ENCODE data around the gene HNRNPL. TPM values are rescaled to one million over a fixed set of nuclear protein-coding genes. Genes with fewer than 3 reads are reported as not detected.

HNRNPL gene
- total and polyA plus RNA-seq, 2 donors (not counting 1 experiment from before 2014, with no cell fraction given), result 292 to 418 TPM

- no peaks in the 10 kb centered on the region for H3K9me3 ChIP-seq (ENCODE audit: control extremely low read depth in 1 of 3, control insufficient read depth in 2 of 3, insufficient read depth in 1 of 3, low read length in 2 of 3)
- no CpG with 5 or more reads among the region's 5 CpGs for WGBS (ENCODE audit: insufficient coverage)
- intact Hi-C loops (cut with micrococcal nuclease), result loop anchor here (10.0 kb wide), 1 partner anchor 59 kb away; no protein-coding TSS in a partner anchor
- TF ChIP-seq EZH2 (IDR thresholded peaks at IDR 0.05; ENCODE audit: borderline replicate concordance, insufficient read depth, low read depth, low read length, poor library complexity, severe bottlenecking), result no peak
- TF ChIP-seq CTCF (IDR thresholded peaks at IDR 0.05), result no peak
- H3K27me3 ChIP-seq (replicated peaks in 1 of 4; ENCODE audit: control extremely low read depth in 1 of 4, control insufficient read depth in 3 of 4, insufficient read depth in 4 of 4, low read length in 3 of 4), result no peaks in the 10 kb centered on the region
- no peak overlapping the region for H3K4me2 ChIP-seq (replicated peaks; ENCODE audit: low read depth, low read length, poor library complexity, severe bottlenecking)
- Mint-ChIP-seq H3K9me3 (ENCODE audit: insufficient read depth) (no peaks in the 10 kb centered on the region), H3K4me3 (peak overlapping the region; percentile 81), H3K4me1 (peaks cover 4% of the 10 kb centered on the region), H3K27ac (no peak overlapping the region), H3K27me3 (no peaks in the 10 kb centered on the region)
- no peaks in the 10 kb centered on the region for H4K20me1 ChIP-seq (ENCODE audit: control insufficient read depth, insufficient read depth, low read length, poor library complexity, severe bottlenecking)
- no peak overlapping the region for H3K4me3 ChIP-seq (ENCODE audit: control extremely low read depth in 1 of 5, extremely low read depth in 1 of 5, insufficient read depth in 1 of 5, low read depth in 2 of 5, low read length in 4 of 5)
- ChIA-PET POLR2A (interaction anchor here (1.6 kb wide), 1 partner anchor 24 kb away, joined by 4 read pairs; no protein-coding TSS in a partner anchor), CTCF (interaction anchor here (1.3 to 1.8 kb wide), 3 partner anchors 24 to 106 kb away, joined by 3 to 7 read pairs (median 7); partner anchors contain the start of genes NFKBIB and SIRT2)
- no peak overlapping the region for H3K27ac ChIP-seq (ENCODE audit: low read length in 2 of 2)
- no peak for ATAC-seq (ENCODE audit: low read depth)
- no peak for DNase-seq
- no peaks in the 10 kb centered on the region for H3K79me2 ChIP-seq (ENCODE audit: control insufficient read depth, insufficient read depth, low read length)
- no peak overlapping the region for H2AFZ ChIP-seq (ENCODE audit: insufficient read depth, low read depth, low read length, poor library complexity, severe bottlenecking)
- no peak overlapping the region for H3K9ac ChIP-seq (ENCODE audit: low read length)
- H3K36me3 ChIP-seq (replicated peaks in 1 of 2; ENCODE audit: control extremely low read depth in 1 of 2, control insufficient read depth in 1 of 2, extremely low read depth in 1 of 2, insufficient read depth in 2 of 2, low read length in 1 of 2), result no peaks in the 10 kb centered on the region
- H3K4me1 ChIP-seq (ENCODE audit: control insufficient read depth in 2 of 2, insufficient read depth in 2 of 2, low read length in 2 of 2), result peaks cover 4 to 8% of the 10 kb centered on the region in 2 donors
Measured at GRCh38 chr19:38793671-38794070, 56.1 kb downstream of the HNRNPL start.

GRCh38 chr19:38793177-38793576, 56.6 kb downstream of the HNRNPL start:
- peak overlapping the region; percentile 89 for H2AFZ ChIP-seq (ENCODE audit: insufficient read depth, low read depth, low read length, poor library complexity, severe bottlenecking)
- Mint-ChIP-seq H3K9me3 (ENCODE audit: insufficient read depth) (no peaks in the 10 kb centered on the region), H3K4me1 (peaks cover 4% of the 10 kb centered on the region), H3K27me3 (no peaks in the 10 kb centered on the region), H3K27ac (peak overlapping the region; percentile 85), H3K4me3 (peak overlapping the region; percentile 81)
- no peak overlapping the region for H3K9ac ChIP-seq (ENCODE audit: low read length)
- no peaks in the 10 kb centered on the region for H3K27me3 ChIP-seq (replicated peaks in 1 of 4; ENCODE audit: control extremely low read depth in 1 of 4, control insufficient read depth in 3 of 4, insufficient read depth in 4 of 4, low read length in 3 of 4)
- no peaks in the 10 kb centered on the region for H3K79me2 ChIP-seq (ENCODE audit: control insufficient read depth, insufficient read depth, low read length)
- WGBS (ENCODE audit: insufficient coverage), result 97% methylated on average over 4 of the region's 8 CpGs
- H3K27ac ChIP-seq (ENCODE audit: low read length in 2 of 2), result no peak overlapping the region
- H3K4me3 ChIP-seq (ENCODE audit: control extremely low read depth in 1 of 5, extremely low read depth in 1 of 5, insufficient read depth in 1 of 5, low read depth in 2 of 5, low read length in 4 of 5), result no peak overlapping the region
- DNase-seq (no peak), ATAC-seq (ENCODE audit: low read depth) (no peak)
- H4K20me1 ChIP-seq (ENCODE audit: control insufficient read depth, insufficient read depth, low read length, poor library complexity, severe bottlenecking), result no peaks in the 10 kb centered on the region
- no peaks in the 10 kb centered on the region for H3K36me3 ChIP-seq (replicated peaks in 1 of 2; ENCODE audit: control extremely low read depth in 1 of 2, control insufficient read depth in 1 of 2, extremely low read depth in 1 of 2, insufficient read depth in 2 of 2, low read length in 1 of 2)
- CTCF ChIA-PET, result interaction anchor here (0.7 to 1.8 kb wide), 6 partner anchors 24 to 388 kb away, joined by 3 to 8 read pairs (median 4); partner anchors contain the start of genes NFKBIB and SIRT2
- POLR2A ChIA-PET, result interaction anchor here (1.0 to 1.1 kb wide), 2 partner anchors 24 to 56 kb away, joined by 3 to 6 read pairs; partner anchors contain the start of gene HNRNPL
- peak overlapping the region; percentile 82 for H3K4me2 ChIP-seq (replicated peaks; ENCODE audit: low read depth, low read length, poor library complexity, severe bottlenecking)
- intact Hi-C loops (cut with micrococcal nuclease), result loop anchor here (10.0 kb wide), 1 partner anchor 58 kb away; no protein-coding TSS in a partner anchor
- TF ChIP-seq CTCF (IDR thresholded peaks at IDR 0.05) (no peak), EZH2 (IDR thresholded peaks at IDR 0.05; ENCODE audit: borderline replicate concordance, insufficient read depth, low read depth, low read length, poor library complexity, severe bottlenecking) (no peak)
- H3K4me1 ChIP-seq (ENCODE audit: control insufficient read depth in 2 of 2, insufficient read depth in 2 of 2, low read length in 2 of 2), result peaks cover 4 to 8% of the 10 kb centered on the region in 2 donors
- no peaks in the 10 kb centered on the region for H3K9me3 ChIP-seq (ENCODE audit: control extremely low read depth in 1 of 3, control insufficient read depth in 2 of 3, insufficient read depth in 1 of 3, low read length in 2 of 3)
